H1 (cell line): Measurements from ENCODE around the gene TCIRG1. TPM values are rescaled to one million over a fixed set of nuclear protein-coding genes. Genes with fewer than 3 reads are reported as not detected.

Experiments
- RBBP5 ChIP-seq: IDR thresholded peaks from 2 replicates; pipeline ENCODE4 v1.7.1; 2012; ENCODE audit warnings: low read depth, mild to moderate bottlenecking, inconsistent platforms, low read length, moderate library complexity, borderline replicate concordance
- polyA plus RNA-seq, 7 experiments: library from polyadenylated mRNA; depleted of rRNA in 3 of 7; stranded (reverse) in 5 of 7; unstranded in 2 of 7; fragments of >200 nt in 5 of 7; fragments of 200-250 nt in 2 of 7; gene quantifications; 1 replicate in 5 of 7; 2 replicates in 1 of 7; 4 replicates in 1 of 7; pipeline versions ENCODE4 v1.2.1 to v1.2.3, GENCODE V29; 2011 to 2013; ENCODE audit warnings: missing spikeins in 2 of 7, mixed read lengths in 2 of 7
- total RNA-seq: library from RNA; stranded (reverse); fragmentation: NEBNext Ultra II Directional; extraction: Animal tissue kit (Norgen Biotek cat#: 25700); gene quantifications from 2 replicates; pipeline ENCODE4 v1.2.1, GENCODE V29; 2021
- TF ChIP-seq, protein P1 (sequence below): IDR thresholded peaks from 2 replicates; pipeline ENCODE4 v1.6.1; 2012; ENCODE audit warnings: low read length, inconsistent platforms

The TCIRG1 gene
- total and polyA plus RNA-seq, 2 of the 8 experiments (the other 6 are each of a cell fraction or from before 2014, with no cell fraction given), result 25.3 to 39.6 TPM

DNA sequence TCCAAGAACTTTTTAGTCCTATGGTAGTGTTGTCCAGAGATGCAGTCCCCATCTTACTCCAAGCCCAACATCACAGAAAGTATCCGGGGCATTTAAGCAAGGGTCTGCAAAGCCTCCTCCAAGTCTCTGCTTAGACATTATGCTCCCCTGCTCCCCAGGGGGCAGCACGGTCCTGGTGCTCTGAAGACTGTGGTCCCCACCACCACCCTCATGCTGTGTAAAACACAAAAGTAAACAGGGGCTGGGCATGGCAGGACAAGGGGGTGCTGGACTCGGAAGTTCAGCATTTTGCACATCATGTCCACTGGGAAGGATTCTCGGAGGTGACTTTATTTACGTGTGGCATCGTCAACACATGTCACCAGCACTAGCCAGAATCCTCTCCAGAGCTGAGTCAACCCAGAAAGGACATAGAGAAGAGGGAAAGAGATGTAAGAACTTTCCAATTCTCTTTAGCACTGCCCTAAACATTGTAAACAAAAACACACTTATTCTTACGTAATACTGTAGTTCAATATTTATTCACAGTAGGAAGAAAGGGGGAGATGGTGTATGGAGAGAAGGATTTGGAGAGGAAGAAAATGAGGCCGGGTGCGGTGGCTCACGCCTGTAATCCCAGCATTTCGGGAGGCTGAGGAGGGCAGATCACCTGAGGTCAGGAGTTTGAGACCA, 37.7 kb downstream of the TCIRG1 start (continued):
- no peak for TF ChIP-seq RBBP5
- TF ChIP-seq, protein P1, sequence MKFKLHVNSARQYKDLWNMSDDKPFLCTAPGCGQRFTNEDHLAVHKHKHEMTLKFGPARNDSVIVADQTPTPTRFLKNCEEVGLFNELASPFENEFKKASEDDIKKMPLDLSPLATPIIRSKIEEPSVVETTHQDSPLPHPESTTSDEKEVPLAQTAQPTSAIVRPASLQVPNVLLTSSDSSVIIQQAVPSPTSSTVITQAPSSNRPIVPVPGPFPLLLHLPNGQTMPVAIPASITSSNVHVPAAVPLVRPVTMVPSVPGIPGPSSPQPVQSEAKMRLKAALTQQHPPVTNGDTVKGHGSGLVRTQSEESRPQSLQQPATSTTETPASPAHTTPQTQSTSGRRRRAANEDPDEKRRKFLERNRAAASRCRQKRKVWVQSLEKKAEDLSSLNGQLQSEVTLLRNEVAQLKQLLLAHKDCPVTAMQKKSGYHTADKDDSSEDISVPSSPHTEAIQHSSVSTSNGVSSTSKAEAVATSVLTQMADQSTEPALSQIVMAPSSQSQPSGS, result no peak
- TF ChIP-seq, all 59 proteins: peak for 0
